Measurements from ENCODE around the gene PPP2R3B. TPM values are rescaled to one million over a fixed set of nuclear protein-coding genes. Genes with fewer than 3 reads are reported as not detected.
A peak's percentile ranks its signal among the peaks of the same experiment; 100 is the strongest.
"Not testable (repeated sequence)": the region's sequence is repeated elsewhere in the genome, so short reads cannot be mapped to it uniquely, and the experiment has no call there.

Gene PPP2R3B
- total RNA-seq, 1 donor from 2014 or later = 36.1 TPM

GRCh38 chrX:386239-386767, 404 bp downstream of the PPP2R3B start:
- H3K4me3 Mint-ChIP-seq (ENCODE audit: unreplicated experiment) = peak overlapping the region; percentile 72
- H3K27ac Mint-ChIP-seq (ENCODE audit: unreplicated experiment) = no peak overlapping the region

DNA sequence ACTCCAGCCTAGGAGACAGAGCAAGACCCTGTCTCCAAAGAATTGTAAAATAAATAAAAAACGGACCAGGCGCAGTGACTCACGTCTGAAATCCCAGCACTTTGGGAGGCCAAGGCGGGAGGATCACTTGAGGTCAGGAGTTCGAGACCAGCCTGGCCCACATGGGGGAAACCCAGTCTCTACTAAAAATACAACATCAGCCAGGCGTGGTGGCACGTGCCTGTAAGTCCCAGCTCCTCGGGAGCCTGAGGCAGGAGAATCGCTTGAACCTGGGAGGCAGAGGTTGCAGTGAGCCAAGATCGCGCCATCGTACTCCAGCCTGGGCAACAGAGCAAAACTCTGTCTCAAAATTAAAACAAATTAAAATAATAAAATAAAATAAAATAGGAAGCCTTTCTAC, 971 bp downstream of the PPP2R3B start:
- H3K36me3 Mint-ChIP-seq (ENCODE audit: unreplicated experiment); H3K4me1 Mint-ChIP-seq (ENCODE audit: low read depth, unreplicated experiment); H3K9me3 Mint-ChIP-seq (ENCODE audit: unreplicated experiment); H3K27me3 Mint-ChIP-seq (ENCODE audit: unreplicated experiment); H3K27ac Mint-ChIP-seq (ENCODE audit: unreplicated experiment); DNase-seq: not testable (repeated sequence)
- peak overlapping the region; percentile 72 for H3K4me3 Mint-ChIP-seq (ENCODE audit: unreplicated experiment)

More at GRCh38 chrX:386239-386767, 404 bp downstream of the PPP2R3B start:
- Mint-ChIP-seq H3K4me1 (ENCODE audit: low read depth, unreplicated experiment) (no peaks in the 10 kb centered on the region), H3K36me3 (ENCODE audit: unreplicated experiment) (no peaks in the 10 kb centered on the region), H3K9me3 (ENCODE audit: unreplicated experiment) (peaks cover 8% of the 10 kb centered on the region), H3K27me3 (ENCODE audit: unreplicated experiment) (peaks cover 8% of the 10 kb centered on the region)
- DNase-seq = peak; percentile 28
- no peak for TF ChIP-seq CTCF (IDR thresholded peaks at IDR 0.05; ENCODE audit: partially characterized antibody, unreplicated experiment)

- Mint-ChIP-seq H3K27ac (ENCODE audit: unreplicated experiment) (no peak overlapping the region), H3K4me3 (ENCODE audit: unreplicated experiment) (no peak overlapping the region), H3K27me3 (ENCODE audit: unreplicated experiment) (peaks cover 8% of the 10 kb centered on the region), H3K4me1 (ENCODE audit: low read depth, unreplicated experiment) (no peaks in the 10 kb centered on the region), H3K36me3 (ENCODE audit: unreplicated experiment) (no peaks in the 10 kb centered on the region), H3K9me3 (ENCODE audit: unreplicated experiment) (peaks cover 8% of the 10 kb centered on the region)
- no peak for TF ChIP-seq CTCF (IDR thresholded peaks at IDR 0.05; ENCODE audit: partially characterized antibody, unreplicated experiment)
- no peak for DNase-seq
Observed at GRCh38 chrX:384861-385260, 1.8 kb downstream of the PPP2R3B start.

GRCh38 chrX:378443-378842, 8.3 kb downstream of the PPP2R3B start:
- Mint-ChIP-seq H3K27me3 (ENCODE audit: unreplicated experiment) (peaks cover 12% of the 10 kb centered on the region), H3K4me1 (ENCODE audit: low read depth, unreplicated experiment) (peaks cover 4% of the 10 kb centered on the region), H3K9me3 (ENCODE audit: unreplicated experiment) (peaks cover 4% of the 10 kb centered on the region), H3K27ac (ENCODE audit: unreplicated experiment) (no peak overlapping the region), H3K36me3 (ENCODE audit: unreplicated experiment) (no peaks in the 10 kb centered on the region), H3K4me3 (ENCODE audit: unreplicated experiment) (no peak overlapping the region)
- no peak for DNase-seq
- TF ChIP-seq CTCF (IDR thresholded peaks at IDR 0.05; ENCODE audit: partially characterized antibody, unreplicated experiment) = no peak

- H3K27ac Mint-ChIP-seq (ENCODE audit: unreplicated experiment) = not testable (repeated sequence)
Observed at GRCh38 chrX:376206-376605, 10.5 kb downstream of the PPP2R3B start.

DNA sequence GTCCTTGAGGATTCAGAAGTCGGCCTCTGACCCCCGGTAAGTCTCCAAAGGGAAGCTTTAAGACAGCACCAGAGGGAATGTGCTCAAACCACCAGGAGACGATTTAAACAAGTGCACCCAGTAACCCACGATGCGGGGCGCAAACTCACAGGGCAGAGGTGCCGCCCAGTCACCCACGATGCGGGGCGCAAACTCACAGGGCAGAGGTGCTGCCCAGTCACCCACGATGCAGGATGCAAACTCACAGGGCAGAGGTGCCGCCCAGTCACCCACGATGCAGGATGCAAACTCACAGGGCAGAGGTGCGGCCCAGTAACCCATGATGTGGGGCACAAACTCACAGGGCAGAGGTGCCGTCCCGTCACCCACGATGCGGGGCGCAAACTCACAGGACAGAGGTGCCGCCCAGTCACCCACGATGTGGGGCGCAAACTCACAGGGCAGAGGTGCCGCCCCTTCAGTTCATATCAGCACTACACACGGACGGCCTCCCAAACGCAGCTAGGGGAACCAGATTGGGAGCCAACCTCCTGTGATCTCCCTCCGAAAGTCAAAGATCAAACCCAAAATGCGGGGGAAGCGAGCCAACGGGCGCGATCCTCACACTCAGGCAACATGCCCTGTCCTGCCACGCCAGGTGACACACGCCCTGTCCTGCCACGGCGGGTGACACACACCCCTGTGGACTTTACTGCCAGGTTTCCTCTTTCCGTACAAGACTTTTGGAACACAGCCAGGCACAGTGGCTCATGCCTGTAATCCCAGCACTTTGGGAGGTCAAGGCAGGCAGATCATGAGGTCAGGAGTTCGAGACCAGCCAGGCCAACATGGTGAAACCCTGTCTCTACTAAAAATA, 11.3 kb downstream of the PPP2R3B start:
- H3K4me3 Mint-ChIP-seq (ENCODE audit: unreplicated experiment) = peak overlapping the region; percentile 85
- DNase-seq = no peak
- peaks cover 20% of the 10 kb centered on the region for H3K27me3 Mint-ChIP-seq (ENCODE audit: unreplicated experiment)
- H3K9me3 Mint-ChIP-seq (ENCODE audit: unreplicated experiment) = peaks cover 7% of the 10 kb centered on the region
- H3K36me3 Mint-ChIP-seq (ENCODE audit: unreplicated experiment) = peaks cover 4% of the 10 kb centered on the region
- peaks cover 6% of the 10 kb centered on the region for H3K4me1 Mint-ChIP-seq (ENCODE audit: low read depth, unreplicated experiment)
- TF ChIP-seq CTCF (IDR thresholded peaks at IDR 0.05; ENCODE audit: partially characterized antibody, unreplicated experiment) = no peak
- H3K27ac Mint-ChIP-seq (ENCODE audit: unreplicated experiment) = no peak overlapping the region

More at GRCh38 chrX:376206-376605, 10.5 kb downstream of the PPP2R3B start:
- H3K4me3 Mint-ChIP-seq (ENCODE audit: unreplicated experiment); H3K36me3 Mint-ChIP-seq (ENCODE audit: unreplicated experiment); DNase-seq; H3K4me1 Mint-ChIP-seq (ENCODE audit: low read depth, unreplicated experiment); H3K9me3 Mint-ChIP-seq (ENCODE audit: unreplicated experiment): not testable (repeated sequence)
- peaks cover 18% of the 10 kb centered on the region for H3K27me3 Mint-ChIP-seq (ENCODE audit: unreplicated experiment)
